DMS 273 (cell line): ENCODE results near the gene ACOX3.
"Not testable (repeated sequence)": the region's sequence is repeated elsewhere in the genome, so short reads cannot be mapped to it uniquely, and the experiment has no call there.

Experiments used
- DNase-seq: peaks from one replicate; lab custom pipeline; 2025; ENCODE audit not compliant: unreplicated experiment; lab: John Stamatoyannopoulos, UW

Gene ACOX3

DNA sequence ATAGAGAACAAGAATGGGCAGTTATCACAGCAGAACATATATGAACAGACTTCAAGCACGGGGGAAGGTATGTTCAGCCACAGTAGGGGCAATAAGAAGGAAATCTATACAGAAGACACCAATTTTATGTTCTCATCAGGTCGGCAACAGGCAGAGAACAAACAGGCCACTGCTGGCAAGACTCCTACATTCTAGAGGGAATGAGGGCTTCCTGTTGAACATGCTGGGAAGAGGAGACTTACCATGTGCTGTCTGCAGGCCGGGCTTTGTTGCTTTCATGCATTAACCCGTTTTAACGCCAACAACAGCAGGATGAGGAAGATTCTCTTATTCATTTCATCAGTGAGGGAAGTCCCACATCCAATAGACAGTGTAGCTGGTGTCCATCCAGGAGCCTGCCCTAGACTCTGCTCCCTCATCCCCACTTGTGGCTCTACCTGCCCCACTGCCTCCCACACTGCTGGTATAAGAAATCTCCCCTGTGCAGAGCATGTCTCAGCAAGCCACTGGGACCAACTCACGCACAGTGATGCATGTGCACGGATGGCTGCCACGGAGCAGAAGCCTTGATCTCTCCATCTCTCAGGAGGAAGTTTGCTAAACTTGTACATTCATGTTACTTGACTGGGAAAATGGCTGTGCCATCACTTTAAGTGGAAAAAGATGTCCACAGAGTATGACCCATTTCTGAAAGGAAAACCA, 84.5 kb downstream of the ACOX3 start:
- no peak for DNase-seq

DNA sequence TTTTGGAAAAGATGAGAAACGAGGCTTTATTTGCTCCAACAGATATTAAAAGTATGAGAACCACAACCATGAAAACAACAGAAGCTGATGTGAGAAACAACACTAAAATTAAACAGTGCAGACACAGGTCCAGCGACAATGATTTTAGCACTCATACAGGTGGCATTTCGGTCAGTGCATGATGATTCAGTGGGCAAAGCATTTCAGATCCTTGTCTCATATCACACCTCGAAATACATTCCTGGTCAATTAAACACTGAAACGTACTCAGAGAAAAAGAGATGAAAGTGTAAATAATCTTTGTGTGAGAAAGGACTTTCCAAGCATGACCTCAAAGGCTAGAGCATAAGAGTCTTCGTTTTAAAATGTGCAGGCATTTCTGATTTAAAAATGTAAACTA, 85.2 kb downstream of the ACOX3 start:
- no peak for DNase-seq

DNA sequence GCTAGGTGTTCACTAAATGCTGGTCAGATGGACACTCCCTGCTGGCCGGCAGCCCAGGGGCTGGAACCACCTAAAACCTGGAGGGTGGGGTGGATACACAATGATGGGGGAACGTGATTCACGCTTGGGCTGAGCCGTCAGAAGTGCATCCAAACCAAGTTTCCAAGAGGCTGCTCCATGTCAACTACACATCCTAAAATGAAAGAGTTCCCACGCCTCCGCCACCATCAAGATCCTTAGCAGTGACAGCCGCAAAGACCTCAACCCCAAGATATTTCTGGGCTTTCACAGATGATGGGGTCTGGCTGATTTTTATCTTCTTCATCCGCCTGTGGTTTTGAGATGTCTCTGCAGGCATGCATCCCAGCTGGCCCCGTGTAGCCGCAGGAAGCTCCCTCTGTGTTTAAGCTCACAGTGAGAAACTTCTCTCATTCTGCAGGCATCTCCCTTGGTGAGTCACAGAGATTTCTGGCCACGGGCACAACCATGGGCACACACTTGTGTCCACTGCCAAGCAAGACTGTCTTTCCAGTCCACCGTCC, 86.5 kb downstream of the ACOX3 start:
- DNase-seq, result no peak

DNA sequence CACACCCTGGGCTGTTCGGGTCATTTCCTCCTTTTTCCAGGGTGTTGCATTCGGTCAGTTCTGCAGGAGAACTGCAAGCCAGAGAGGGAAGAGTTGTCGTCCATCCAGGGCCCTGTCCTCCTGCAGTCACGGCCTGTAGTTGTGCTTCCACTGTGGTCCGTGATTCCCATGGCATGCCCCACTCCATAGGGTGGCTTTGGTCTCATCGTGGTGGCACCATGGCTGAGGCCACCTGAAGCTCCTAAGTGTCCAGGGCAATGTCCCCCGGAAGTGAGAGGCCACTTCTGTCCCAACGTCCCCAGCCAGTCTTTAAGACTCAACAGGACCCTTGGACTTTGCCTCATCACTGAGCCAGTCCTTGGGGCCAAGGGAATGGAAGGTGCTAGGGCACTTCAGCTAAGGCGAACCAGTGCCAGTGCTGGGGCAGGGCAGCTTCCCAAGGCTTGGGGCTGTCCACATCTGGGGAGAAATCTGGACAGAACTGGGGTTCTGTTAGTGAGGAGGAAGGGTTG, 87.3 kb downstream of the ACOX3 start:
- no peak for DNase-seq

DNA sequence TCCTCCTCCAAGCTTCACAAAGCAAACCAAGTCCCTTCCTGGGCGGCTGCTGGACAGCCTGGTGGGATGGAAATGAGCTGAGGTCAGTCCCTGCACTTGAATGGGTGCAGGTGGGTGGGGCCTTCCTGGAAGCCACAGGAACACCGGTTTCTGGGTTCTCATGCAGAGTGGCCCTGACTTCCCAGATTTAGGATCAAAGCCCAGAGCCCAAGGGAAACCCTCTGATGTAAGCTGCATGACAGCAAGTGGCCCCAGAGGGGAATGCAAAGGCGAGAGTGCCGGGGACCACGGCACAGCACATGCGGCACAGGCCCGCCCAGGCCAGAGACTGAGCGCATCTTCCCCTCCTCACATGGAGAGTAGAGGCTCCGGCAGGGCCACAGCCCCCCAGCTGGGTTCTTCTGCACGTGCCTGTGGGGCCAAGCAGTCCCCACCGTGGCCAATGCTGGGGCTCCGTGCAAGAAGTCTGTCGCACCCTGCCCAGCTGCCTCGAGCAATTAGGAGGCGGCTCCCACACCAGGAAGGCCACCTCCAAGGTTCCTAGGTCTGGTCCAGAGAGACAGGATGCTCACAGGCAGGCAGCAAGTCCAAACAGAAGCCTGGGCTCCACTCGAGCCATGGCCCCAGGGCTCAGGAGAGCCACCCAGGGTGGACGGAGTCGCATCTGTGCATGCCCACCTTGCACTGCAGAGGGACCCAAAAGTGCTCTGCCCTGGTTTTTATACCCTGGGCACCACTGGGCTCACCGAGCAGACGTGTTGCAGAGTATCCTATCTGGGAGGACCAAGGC, 88.0 kb downstream of the ACOX3 start:
- DNase-seq, result no peak

DNA sequence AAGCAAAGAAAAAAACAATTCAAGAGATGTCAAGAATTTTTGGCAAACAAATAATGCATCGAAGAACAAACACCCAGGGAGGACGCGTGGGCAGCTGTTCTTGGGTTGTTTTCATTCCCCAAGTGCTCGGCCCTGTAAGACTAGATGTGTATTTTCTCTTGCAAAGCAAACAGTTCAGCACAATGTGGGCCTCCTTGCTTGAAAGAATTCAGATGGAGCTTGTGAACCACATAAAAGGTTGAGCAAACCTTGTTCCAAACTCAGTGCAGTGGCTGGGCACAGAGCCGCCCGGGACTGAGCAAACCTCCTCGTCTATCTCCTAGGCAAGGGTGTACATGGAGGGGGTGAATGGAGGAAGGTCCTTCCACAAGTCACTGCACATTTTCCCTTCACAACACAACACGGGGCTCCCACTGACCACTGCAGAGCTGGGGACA, 88.6 kb downstream of the ACOX3 start:
- DNase-seq, result no peak

DNA sequence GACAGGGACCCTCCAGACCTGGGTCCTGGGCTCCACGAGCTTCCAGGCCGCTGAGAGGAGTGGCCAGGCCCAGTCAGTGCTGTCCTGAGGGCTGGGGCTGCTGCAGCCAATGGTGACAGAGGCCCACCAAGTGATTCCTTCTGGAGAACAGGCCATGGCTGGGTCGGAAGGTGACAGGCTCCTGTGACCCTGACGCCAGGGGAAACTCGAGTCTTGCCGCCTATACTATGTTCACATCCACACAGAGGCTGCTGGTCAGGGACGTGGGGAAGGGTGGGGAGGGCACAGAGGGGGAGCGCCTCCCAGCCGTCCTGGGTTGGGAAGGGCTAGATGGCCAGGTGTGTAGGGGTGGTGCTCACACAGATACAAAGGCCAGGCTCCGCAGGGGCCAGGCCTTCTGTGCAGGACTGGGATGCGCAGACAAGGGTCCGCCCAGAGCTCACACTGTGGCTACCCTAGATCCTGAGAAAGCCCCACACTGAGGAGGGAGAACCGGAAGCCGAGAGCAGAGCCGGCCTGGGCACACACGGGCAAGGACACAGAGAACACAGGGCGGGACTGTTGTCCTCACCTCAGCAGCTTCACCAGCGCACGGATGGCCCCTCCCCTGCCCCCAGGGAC, 89.6 kb downstream of the ACOX3 start:
- DNase-seq, result no peak

DNA sequence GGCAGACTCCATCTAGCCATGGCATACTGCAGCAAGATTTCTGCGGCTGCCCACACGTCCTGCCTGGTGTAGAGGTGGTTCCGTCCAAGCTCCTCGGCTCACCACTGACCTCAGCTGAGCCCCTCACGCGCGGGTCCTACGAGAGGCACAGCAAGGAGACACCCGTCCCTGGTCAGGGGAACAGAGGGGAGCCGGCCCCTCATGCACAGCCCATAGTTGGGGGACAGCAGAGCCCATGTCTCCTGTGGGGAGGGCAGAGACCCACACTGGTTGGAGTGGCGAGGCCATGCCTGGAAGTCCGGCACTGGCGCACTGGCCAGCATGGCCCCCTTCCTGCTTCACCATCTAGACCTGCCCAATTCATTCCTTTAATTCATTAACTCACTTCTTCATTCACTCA, 90.2 kb downstream of the ACOX3 start:
- no peak for DNase-seq

DNA sequence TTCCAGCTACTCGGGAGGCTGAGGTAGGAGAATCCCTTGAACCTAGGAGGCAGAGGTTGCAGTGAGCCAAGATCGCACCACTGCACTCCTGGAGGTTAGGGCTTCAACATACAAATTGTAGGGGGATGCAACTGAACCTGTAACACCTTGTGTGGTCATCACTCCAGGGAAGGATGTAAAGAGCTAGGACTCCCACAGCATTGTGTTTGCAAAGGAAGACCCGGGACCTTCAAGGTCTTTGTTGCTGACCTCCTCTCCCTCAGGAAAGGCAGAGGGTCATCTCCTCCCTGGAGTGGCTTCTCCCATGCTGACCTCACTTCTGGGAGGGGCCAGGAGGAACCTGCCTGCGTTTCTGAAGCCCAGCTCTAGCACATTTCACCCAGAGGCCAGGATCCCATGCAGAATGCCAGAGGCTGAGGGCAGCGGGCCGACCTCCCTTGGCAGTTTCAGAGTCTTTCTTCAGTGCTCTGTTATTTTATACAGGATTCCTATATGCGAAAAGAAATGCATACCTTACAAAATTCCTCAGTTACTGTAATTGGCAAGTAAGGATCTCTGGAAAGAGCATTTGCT, 90.8 kb downstream of the ACOX3 start:
- DNase-seq, result no peak

DNA sequence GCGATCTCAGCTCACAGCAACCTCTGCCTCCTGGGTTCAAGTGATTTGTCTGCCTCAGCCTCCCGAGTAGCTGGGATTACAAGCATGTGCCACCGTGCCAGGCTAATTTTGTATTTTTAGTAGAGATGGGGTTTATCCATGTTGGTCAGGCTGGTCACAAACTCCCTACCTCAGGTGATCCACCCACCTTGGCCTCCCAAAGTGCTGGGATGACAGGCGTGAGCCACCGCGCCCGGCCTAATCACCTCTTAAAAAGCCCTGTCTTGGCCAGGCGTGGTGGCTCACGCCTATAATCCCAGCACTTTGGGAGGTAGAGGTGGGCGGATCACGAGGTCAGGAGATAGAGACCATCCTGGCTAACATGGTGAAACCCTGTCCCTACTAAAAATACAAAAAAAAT, 91.3 kb downstream of the ACOX3 start:
- not testable (repeated sequence) for DNase-seq

DNA sequence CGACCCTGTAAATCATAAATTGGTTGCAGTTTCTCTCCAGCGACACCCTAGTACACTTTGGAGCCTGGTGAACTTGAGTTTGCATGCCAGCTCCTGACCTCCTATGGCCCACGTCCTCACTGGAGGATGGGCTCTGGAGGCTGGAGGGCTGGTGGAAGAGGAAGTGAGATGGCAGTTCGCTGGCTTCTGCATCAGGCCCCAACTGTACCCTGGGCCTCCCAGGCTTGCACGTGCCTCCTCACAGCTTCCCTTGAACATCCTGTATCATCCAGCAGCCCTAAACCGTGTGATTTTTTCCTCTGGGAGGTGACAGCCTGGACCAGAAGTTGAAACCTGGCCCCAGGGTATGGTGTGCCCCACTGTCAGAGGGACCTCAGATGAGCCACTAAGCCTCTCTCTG, 92.5 kb downstream of the ACOX3 start:
- DNase-seq, result no peak

DNA sequence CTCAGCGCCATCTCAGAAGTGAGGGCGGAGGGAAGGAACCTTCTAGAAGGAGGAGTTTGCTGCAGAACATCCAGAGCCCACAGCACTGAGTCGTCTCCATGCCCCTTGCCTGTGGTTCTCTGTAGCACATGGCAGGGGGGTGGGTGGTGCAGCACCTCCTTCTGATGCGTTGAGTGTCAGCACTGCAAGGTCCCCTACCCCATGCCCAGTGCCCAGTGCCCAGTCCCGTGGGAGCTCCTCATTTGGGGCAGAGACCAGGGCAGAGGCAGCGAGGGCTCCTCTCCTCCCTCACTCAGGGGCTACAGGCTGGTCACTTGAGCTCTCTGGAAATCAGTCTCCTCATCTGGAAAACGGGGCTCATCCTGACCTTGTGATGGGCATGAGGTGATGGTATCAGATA, 92.9 kb downstream of the ACOX3 start:
- no peak for DNase-seq

DNA sequence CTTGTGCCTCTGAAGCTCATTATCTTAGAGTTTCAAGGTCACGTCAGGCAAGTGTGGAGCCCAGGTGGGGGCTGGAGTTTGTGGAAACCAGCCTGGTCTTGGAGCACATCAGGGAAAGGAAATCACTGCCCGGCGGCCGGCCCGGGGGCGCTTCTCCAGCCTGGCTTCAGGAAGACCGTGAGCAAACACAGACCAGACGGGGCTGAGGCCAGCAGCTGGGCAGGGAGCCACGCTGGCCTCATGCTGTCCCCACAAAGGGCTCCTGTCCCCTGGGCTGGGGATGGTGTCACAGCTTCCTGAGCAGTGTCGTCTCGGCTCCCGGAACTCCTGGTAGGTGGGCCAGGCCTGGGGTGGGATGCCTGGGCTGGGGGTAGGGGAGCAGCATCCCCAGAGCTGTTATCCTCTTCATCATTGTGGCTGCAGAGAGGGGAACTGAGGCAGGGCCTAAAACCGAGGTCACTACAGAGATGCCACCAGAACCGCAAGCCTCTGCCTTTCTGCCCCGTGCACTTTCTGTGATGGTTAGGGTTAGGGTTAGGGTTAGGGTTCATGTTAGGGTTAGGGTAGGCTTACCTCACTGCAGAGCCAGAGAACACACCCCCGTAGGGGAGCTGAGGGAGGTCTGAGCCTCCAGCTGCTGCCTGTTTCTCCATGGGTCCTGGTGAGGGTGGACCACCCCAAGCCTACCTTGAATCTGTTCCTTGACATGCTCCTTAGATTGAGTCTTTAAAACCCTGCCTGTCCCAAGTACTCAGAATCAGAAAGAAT, 93.5 kb downstream of the ACOX3 start:
- no peak for DNase-seq

DNA sequence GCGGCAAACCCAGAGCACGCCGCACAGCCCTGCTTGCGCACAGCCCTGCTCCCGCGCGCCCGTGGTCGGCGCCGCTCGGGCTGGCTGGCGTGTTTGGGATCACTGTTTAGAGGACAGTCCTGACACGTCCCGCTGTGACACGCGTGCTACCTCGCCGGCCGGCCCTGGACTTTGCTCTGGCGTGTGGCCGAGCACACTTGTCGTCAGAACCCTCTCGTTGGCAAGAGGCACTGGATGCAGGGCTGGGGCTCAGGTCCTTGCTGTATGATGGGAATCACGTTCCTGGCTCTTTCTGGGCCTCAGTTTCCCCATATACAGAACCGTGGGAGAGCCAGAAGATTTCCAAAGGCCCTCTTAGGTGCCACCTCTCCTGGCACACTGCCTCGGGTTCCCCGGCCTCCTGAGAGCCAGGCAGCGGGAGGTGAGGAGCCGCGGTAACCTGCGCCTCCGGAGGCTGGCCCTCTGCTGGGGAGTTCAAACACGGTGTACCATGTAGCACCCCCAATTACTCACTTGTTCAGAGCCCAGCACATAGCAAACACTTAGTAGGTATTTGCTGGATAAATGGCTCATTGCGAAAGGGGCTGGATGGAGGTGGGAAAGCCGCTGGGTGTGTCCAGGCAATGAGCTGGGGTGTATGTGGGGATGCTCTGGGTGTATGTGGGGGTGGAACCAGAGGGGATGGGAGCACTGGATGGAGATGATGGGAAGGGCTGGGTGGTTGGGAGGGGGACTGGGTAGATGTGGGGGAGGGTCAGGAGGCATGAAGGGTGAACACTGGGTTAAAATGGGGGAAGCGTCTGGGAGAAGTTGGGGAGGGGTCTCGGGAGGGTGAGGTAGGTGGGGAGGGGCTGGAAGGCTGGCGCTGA, 94.3 kb downstream of the ACOX3 start:
- DNase-seq, result no peak

DNA sequence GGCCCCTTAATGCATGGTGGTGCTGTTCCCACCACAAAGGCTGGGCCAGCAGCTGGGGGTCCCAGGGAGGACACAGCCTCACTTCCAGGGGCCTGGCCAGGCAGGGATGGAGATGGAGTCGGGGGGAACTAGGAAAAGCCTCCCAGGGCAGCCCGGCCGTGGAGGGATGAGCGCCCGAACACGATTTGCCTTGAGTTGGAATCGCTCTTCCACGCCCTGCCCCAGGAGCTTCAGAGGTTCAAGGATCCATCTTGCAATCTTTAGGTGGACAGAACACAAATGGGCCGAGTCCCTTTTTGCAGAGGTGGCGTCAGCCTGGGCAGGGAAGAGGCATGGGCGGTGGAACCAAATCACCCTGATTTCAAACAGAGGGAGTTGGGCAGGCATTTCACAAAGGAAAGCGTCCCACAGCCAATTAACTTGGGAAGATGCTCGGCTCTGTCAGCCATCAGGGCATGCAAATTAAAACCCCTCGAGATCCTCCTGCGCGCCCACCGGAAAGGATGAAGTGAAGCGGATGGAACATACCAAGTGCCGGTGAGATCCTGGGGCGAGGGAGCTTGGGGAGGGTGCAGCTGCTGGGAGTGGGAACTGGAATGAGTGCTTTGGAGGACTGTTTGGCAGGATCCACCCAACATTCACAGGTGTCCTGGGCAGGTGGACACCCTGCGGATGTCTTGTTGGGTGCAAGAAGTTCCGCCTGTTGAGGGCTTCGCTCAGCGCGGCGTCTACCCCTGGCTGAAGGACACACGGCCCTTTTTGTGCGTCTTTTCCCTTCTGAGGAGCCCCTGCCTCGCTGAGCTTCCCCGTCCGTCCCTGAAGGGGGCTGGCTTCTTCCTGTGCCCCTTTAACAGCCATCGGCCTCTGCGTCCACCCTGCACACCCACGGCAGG, 95.2 kb downstream of the ACOX3 start:
- DNase-seq, result no peak

DNA sequence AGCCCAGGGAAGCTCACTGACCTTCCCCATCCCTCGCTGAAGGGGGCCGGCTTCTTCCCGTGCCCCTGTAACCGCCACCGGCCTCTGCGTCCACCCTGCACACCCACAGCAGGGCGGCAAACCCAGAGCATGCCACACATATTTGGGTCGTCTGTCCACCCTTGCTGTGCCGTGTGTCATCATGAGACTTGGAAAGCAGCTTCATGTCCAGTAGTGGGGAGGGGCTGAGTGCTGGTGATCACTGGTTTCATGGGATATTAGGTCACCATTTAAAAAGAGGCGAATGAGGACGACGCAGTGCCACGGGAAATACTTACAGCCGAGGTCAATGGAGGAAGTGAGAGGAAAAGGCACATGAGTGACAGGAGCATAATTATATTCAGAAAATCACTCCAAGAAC, 96.1 kb downstream of the ACOX3 start:
- no peak for DNase-seq

DNA sequence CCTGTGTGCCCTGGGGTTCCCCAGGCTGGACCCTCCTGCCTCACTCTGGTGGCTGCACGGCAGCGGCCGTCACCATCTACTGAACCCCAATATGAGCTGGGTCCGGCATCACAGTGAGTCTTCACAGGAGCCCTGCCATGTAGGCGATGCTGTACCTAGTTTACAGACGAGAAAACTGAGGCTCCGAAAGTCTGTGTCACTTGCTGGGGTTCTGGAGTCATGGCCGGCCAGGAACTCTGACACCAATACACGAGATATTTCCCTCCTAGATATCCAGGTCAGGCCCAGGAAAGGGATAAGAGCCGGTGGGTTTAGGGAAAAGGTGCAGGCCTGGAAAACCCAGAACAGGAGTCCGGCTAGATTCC, 96.6 kb downstream of the ACOX3 start:
- no peak for DNase-seq

DNA sequence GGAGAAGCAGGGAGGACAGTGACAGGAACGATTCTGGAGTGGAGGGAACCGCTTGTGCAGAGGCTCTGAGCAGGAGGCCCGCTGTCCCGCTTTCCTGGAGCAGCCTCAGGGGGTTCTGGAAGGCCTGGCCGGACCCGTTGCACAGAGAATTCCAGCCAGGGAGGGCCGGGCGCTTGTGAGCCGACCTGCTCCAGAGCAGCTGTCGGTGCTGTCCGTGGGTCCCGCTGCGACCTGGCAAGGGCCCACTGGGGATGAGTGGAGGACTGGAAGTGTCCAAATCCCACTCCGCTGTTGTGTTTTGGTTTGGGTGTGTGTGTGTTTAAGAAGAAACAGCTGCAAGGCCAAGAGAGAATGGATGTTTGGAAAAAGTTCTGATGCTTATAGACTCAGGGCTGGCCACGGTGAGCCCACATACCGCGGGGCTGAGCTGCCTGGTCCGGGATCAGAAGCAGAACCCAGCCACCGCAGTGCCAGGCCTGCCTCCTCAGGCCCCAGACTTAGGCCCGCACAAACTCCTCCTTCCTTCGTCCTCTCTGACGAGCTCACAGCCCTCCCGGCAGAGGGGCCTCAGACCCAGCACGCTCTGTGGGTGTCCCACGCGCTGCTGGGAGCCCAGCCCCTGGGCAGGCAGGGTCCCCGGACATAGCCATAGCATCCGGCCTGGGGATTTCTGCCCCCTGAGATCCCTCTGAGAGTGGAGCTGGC, 97.1 kb downstream of the ACOX3 start:
- no peak for DNase-seq
